Stimulated activated CD4-positive, alpha-beta T cell treated with anti-CD3 and anti-CD28 coated beads, Interleukin-1b, Interleukin-23, amount 100 ng/mL, for 24 hours (primary cell): ENCODE data around the gene NADSYN1.
A peak's percentile ranks its signal among the peaks of the same experiment; 100 is the strongest.
"Not testable (repeated sequence)": the region's sequence is repeated elsewhere in the genome, so short reads cannot be mapped to it uniquely, and the experiment has no call there.

Experiments used
- DNase-seq, 4 experiments: peaks; one replicate each; pipeline ENCODE4 v3.0.0-alpha.2; 2020; ENCODE audit warnings: low read depth in 4 of 4, low spot score in 1 of 4

Gene NADSYN1

GRCh38 chr11:71453037-71453917 is at the start of gene NADSYN1:
Gene NADSYN1, plus strand, starts transcription at chr11:71453203. Its CDS starts 94 bp downstream, at chr11:71453297.
- DNase-seq = peak; percentile 89 to 91 (median 90)

- no peak for DNase-seq
Measured at GRCh38 chr11:71404209-71404608, 48.8 kb upstream of the NADSYN1 start.

GRCh38 chr11:71406681-71407080 is 46.3 kb upstream of the NADSYN1 start:
- no peak for DNase-seq

- no peak for DNase-seq
Measured at GRCh38 chr11:71407356-71407755, 45.6 kb upstream of the NADSYN1 start.

- no peak for DNase-seq
Measured at GRCh38 chr11:71408826-71409225, 44.2 kb upstream of the NADSYN1 start.

- DNase-seq = no peak
Measured at GRCh38 chr11:71410363-71410966, 42.5 kb upstream of the NADSYN1 start.

- no peak for DNase-seq
Measured at GRCh38 chr11:71414645-71415044, 38.4 kb upstream of the NADSYN1 start.

- DNase-seq = no peak
Measured at GRCh38 chr11:71418643-71419042, 34.4 kb upstream of the NADSYN1 start.

- DNase-seq = no peak
Measured at GRCh38 chr11:71420455-71421241, 32.4 kb upstream of the NADSYN1 start.

- no peak for DNase-seq
Measured at GRCh38 chr11:71421392-71421950, 31.5 kb upstream of the NADSYN1 start.

- not testable (repeated sequence) for DNase-seq
Measured at GRCh38 chr11:71422318-71422717, 30.7 kb upstream of the NADSYN1 start.

- no peak for DNase-seq
Measured at GRCh38 chr11:71423181-71423790, 29.7 kb upstream of the NADSYN1 start.

- DNase-seq = no peak
Measured at GRCh38 chr11:71425409-71425808, 27.6 kb upstream of the NADSYN1 start.

- DNase-seq = no peak
Measured at GRCh38 chr11:71425860-71426259, 27.1 kb upstream of the NADSYN1 start.

- DNase-seq = no peak
Measured at GRCh38 chr11:71426413-71426812, 26.6 kb upstream of the NADSYN1 start.

- no peak for DNase-seq
Measured at GRCh38 chr11:71428861-71429435, 24.1 kb upstream of the NADSYN1 start.

GRCh38 chr11:71429701-71430100 is 23.3 kb upstream of the NADSYN1 start:
- no peak for DNase-seq

GRCh38 chr11:71430166-71430565 is 22.8 kb upstream of the NADSYN1 start:
- DNase-seq = no peak

- no peak for DNase-seq
Measured at GRCh38 chr11:71431271-71431670, 21.7 kb upstream of the NADSYN1 start.

- no peak for DNase-seq
Measured at GRCh38 chr11:71432761-71433647, 20.0 kb upstream of the NADSYN1 start.
